ENCODE results near the gene CCL3.
"Not testable (repeated sequence)": the region's sequence is repeated elsewhere in the genome, so short reads cannot be mapped to it uniquely, and the experiment has no call there.

Gene CCL3

DNA sequence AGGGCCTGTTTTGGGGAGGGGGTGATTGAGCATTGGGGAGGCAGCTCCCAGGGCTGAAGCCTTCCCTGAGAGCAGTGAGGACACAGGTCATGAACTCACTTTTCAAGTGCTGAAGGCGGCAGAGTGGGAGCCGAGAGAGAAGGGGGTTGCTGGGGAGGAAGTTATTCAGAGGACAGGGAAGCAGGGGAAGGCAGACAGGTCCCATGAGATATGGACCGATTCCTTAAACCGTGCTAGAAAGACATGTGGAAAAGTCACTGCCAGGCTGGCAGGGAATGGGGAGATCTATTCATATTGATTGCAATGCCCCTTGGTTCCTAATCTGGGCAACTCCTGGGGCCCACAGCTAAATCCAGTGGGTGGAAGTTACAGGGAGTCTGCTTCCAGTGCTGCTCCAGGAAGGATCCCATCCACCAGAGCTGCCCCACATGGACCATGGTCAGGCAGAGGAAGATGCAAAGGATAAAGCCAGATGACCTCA is 14.8 kb upstream of the CCL3 start (continued):
- TF ChIP-seq, protein P1, sequence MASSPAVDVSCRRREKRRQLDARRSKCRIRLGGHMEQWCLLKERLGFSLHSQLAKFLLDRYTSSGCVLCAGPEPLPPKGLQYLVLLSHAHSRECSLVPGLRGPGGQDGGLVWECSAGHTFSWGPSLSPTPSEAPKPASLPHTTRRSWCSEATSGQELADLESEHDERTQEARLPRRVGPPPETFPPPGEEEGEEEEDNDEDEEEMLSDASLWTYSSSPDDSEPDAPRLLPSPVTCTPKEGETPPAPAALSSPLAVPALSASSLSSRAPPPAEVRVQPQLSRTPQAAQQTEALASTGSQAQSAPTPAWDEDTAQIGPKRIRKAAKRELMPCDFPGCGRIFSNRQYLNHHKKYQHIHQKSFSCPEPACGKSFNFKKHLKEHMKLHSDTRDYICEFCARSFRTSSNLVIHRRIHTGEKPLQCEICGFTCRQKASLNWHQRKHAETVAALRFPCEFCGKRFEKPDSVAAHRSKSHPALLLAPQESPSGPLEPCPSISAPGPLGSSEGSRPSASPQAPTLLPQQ (tag by site-specific recombination; IDR thresholded peaks at IDR 0.05): no peak
- no peak for TF ChIP-seq BCL11B (tag by site-specific recombination; IDR thresholded peaks at IDR 0.05; ENCODE audit: low read depth)
- TF ChIP-seq ZNF37A (tag by site-specific recombination; IDR thresholded peaks at IDR 0.05): no peak
- no peak for TF ChIP-seq MZF1 (tag by site-specific recombination; IDR thresholded peaks at IDR 0.05; ENCODE audit: borderline replicate concordance)
- TF ChIP-seq ZNF132 (tag by site-specific recombination; IDR thresholded peaks at IDR 0.05; ENCODE audit: borderline replicate concordance): no peak
- TF ChIP-seq ZNF10 (tag by site-specific recombination; IDR thresholded peaks at IDR 0.05): no peak
- TF ChIP-seq ZNF558 (tag by site-specific recombination; IDR thresholded peaks at IDR 0.05): no peak

GRCh38 chr17:36104246-36104645 is 14.3 kb upstream of the CCL3 start:
- CTCF ChIA-PET: interaction anchor here (0.7 kb wide), 1 partner anchor 27 kb away, joined by 3 read pairs; no protein-coding TSS in a partner anchor
- H3K27ac ChIP-seq (ENCODE audit: extremely low read depth, low read depth, low read length); H3K4me1 ChIP-seq (ENCODE audit: control insufficient read depth, insufficient read depth, low read length); H3K4me3 ChIP-seq (ENCODE audit: low read depth, low read length); POLR2A ChIA-PET; H3K36me3 ChIP-seq (ENCODE audit: control insufficient read depth in 2 of 2, insufficient read depth in 1 of 2, low read length in 2 of 2); H3K9me3 ChIP-seq (ENCODE audit: control insufficient read depth, insufficient read depth, low read depth, low read length): not testable (repeated sequence)

GRCh38 chr17:36103401-36103975 is 13.5 kb upstream of the CCL3 start, which contains the start of gene CCL4:
Gene CCL4 (plus strand): TSS chr17:36103827. CDS start chr17:36103906, 79 bp downstream.
- POLR2A ChIA-PET; H3K36me3 ChIP-seq (ENCODE audit: control insufficient read depth in 2 of 2, insufficient read depth in 1 of 2, low read length in 2 of 2); H3K4me1 ChIP-seq (ENCODE audit: control insufficient read depth, insufficient read depth, low read length); H3K9me3 ChIP-seq (ENCODE audit: control insufficient read depth, insufficient read depth, low read depth, low read length); H3K27ac ChIP-seq (ENCODE audit: extremely low read depth, low read depth, low read length); H3K4me3 ChIP-seq (ENCODE audit: low read depth, low read length): not testable (repeated sequence)
- CTCF ChIA-PET: interaction anchor here (0.9 to 1.5 kb wide), 3 partner anchors 9 to 45 kb away, joined by 3 to 5 read pairs (median 4); no protein-coding TSS in a partner anchor
- TF ChIP-seq, protein P1 (tag by site-specific recombination; IDR thresholded peaks at IDR 0.05): 0 out of 2 replicates have a peak, but pooled peaks have one; percentile 19
- TF ChIP-seq, protein P2, sequence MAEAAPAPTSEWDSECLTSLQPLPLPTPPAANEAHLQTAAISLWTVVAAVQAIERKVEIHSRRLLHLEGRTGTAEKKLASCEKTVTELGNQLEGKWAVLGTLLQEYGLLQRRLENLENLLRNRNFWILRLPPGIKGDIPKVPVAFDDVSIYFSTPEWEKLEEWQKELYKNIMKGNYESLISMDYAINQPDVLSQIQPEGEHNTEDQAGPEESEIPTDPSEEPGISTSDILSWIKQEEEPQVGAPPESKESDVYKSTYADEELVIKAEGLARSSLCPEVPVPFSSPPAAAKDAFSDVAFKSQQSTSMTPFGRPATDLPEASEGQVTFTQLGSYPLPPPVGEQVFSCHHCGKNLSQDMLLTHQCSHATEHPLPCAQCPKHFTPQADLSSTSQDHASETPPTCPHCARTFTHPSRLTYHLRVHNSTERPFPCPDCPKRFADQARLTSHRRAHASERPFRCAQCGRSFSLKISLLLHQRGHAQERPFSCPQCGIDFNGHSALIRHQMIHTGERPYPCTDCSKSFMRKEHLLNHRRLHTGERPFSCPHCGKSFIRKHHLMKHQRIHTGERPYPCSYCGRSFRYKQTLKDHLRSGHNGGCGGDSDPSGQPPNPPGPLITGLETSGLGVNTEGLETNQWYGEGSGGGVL (tag by site-specific recombination; IDR thresholded peaks at IDR 0.05): peak; percentile 47
- 0 out of 2 replicates have a peak, but pooled peaks have one; percentile 14 for TF ChIP-seq ZFP69B (tag by site-specific recombination; IDR thresholded peaks at IDR 0.05)
- TF ChIP-seq ZNF341 (tag by site-specific recombination; IDR thresholded peaks at IDR 0.05; ENCODE audit: low read depth): peak; percentile 77
- TF ChIP-seq ATF2 (tag by site-specific recombination; IDR thresholded peaks at IDR 0.05; ENCODE audit: low read depth): peak; percentile 95
- peak; percentile 58; the same call in 1 of the 2 replicates for TF ChIP-seq ZNF660 (tag by site-specific recombination; IDR thresholded peaks at IDR 0.05)
- peak; percentile 53; the same call in 1 of the 2 replicates for TF ChIP-seq SP7 (tag by site-specific recombination; IDR thresholded peaks at IDR 0.05)
- TF ChIP-seq PRDM10 (tag by site-specific recombination; IDR thresholded peaks at IDR 0.05): peak; percentile 90
- TF ChIP-seq ZNF629 (tag by site-specific recombination; IDR thresholded peaks at IDR 0.05): peak; percentile 91
- peak; percentile 56; the same call in 1 of the 2 replicates for TF ChIP-seq ZNF140 (tag by site-specific recombination; IDR thresholded peaks at IDR 0.05)
- TF ChIP-seq, protein P3, sequence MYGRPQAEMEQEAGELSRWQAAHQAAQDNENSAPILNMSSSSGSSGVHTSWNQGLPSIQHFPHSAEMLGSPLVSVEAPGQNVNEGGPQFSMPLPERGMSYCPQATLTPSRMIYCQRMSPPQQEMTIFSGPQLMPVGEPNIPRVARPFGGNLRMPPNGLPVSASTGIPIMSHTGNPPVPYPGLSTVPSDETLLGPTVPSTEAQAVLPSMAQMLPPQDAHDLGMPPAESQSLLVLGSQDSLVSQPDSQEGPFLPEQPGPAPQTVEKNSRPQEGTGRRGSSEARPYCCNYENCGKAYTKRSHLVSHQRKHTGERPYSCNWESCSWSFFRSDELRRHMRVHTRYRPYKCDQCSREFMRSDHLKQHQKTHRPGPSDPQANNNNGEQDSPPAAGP (tag by site-specific recombination; IDR thresholded peaks at IDR 0.05): 0 out of 2 replicates have a peak, but pooled peaks have one; percentile 30
- peak; percentile 94 for TF ChIP-seq ZBTB21 (tag by site-specific recombination; IDR thresholded peaks at IDR 0.05)

Measured in HEK293 (cell line).